ENCODE measurements around the gene TSPAN7. TPM values are rescaled to one million over a fixed set of nuclear protein-coding genes. Genes with fewer than 3 reads are reported as not detected.
A peak's percentile ranks its signal among the peaks of the same experiment; 100 is the strongest.

The TSPAN7 gene
- total RNA-seq, 2 donors from 2014 or later: not detected

- Mint-ChIP-seq H3K4me1 (ENCODE audit: low read depth in 2 of 2) (no peaks in the 10 kb centered on the region), H3K4me3 (no peak overlapping the region), H3K27me3 (peaks cover 12 to 15% of the 10 kb centered on the region in 2 donors), H3K27ac (no peak overlapping the region), H3K9me3 (no peaks in the 10 kb centered on the region), H3K36me3 (no peaks in the 10 kb centered on the region)
- DNase-seq (ENCODE audit: low spot score) (no peak), ATAC-seq (peak in 1 of 2 donors; percentile 33)
These were observed 100.2 kb downstream of the TSPAN7 start for GRCh38 chrX:38661561-38661960.

GRCh38 chrX:38662640-38663039, 101.3 kb downstream of the TSPAN7 start:
- ATAC-seq (no peak), DNase-seq (ENCODE audit: low spot score) (no peak)
- peaks cover 12 to 15% of the 10 kb centered on the region in 2 donors for H3K27me3 Mint-ChIP-seq
- no peak overlapping the region for H3K4me3 Mint-ChIP-seq
- no peak overlapping the region for H3K27ac Mint-ChIP-seq
- H3K4me1 Mint-ChIP-seq (ENCODE audit: low read depth in 2 of 2): no peaks in the 10 kb centered on the region
- no peaks in the 10 kb centered on the region for H3K36me3 Mint-ChIP-seq
- H3K9me3 Mint-ChIP-seq: no peaks in the 10 kb centered on the region

GRCh38 chrX:38664285-38664684, 102.9 kb downstream of the TSPAN7 start:
- no peak for ATAC-seq
- peaks cover 9 to 12% of the 10 kb centered on the region in 2 donors for H3K27me3 Mint-ChIP-seq
- H3K27ac Mint-ChIP-seq: no peak overlapping the region
- DNase-seq (ENCODE audit: low spot score): no peak
- H3K9me3 Mint-ChIP-seq: no peaks in the 10 kb centered on the region
- no peaks in the 10 kb centered on the region for H3K4me1 Mint-ChIP-seq (ENCODE audit: low read depth in 2 of 2)
- H3K4me3 Mint-ChIP-seq: no peak overlapping the region
- no peaks in the 10 kb centered on the region for H3K36me3 Mint-ChIP-seq

GRCh38 chrX:38666909-38667308, 105.6 kb downstream of the TSPAN7 start:
- H3K36me3 Mint-ChIP-seq: no peaks in the 10 kb centered on the region
- no peak overlapping the region for H3K27ac Mint-ChIP-seq
- H3K4me1 Mint-ChIP-seq (ENCODE audit: low read depth in 2 of 2): no peaks in the 10 kb centered on the region
- no peaks in the 10 kb centered on the region for H3K9me3 Mint-ChIP-seq
- H3K27me3 Mint-ChIP-seq: peaks cover 10 to 12% of the 10 kb centered on the region in 2 donors
- DNase-seq (ENCODE audit: low spot score): no peak
- H3K4me3 Mint-ChIP-seq: no peak overlapping the region
- no peak for ATAC-seq

GRCh38 chrX:38668771-38669170, 107.4 kb downstream of the TSPAN7 start:
- no peak for ATAC-seq
- no peaks in the 10 kb centered on the region for H3K4me1 Mint-ChIP-seq (ENCODE audit: low read depth in 2 of 2)
- no peak overlapping the region for H3K27ac Mint-ChIP-seq
- H3K4me3 Mint-ChIP-seq: no peak overlapping the region
- H3K36me3 Mint-ChIP-seq: no peaks in the 10 kb centered on the region
- peaks cover 2 to 6% of the 10 kb centered on the region in 2 donors for H3K27me3 Mint-ChIP-seq
- DNase-seq (ENCODE audit: low spot score): no peak
- H3K9me3 Mint-ChIP-seq: no peaks in the 10 kb centered on the region

GRCh38 chrX:38669428-38669827, 108.1 kb downstream of the TSPAN7 start:
- Mint-ChIP-seq H3K9me3 (no peaks in the 10 kb centered on the region), H3K27ac (no peak overlapping the region), H3K4me3 (no peak overlapping the region), H3K36me3 (no peaks in the 10 kb centered on the region), H3K27me3 (peaks cover 2 to 9% of the 10 kb centered on the region in 2 donors), H3K4me1 (ENCODE audit: low read depth in 2 of 2) (no peaks in the 10 kb centered on the region)
- no peak for DNase-seq (ENCODE audit: low spot score)
- no peak for ATAC-seq

- DNase-seq (ENCODE audit: low spot score): no peak
- peaks cover 13 to 23% of the 10 kb centered on the region in 2 donors for H3K27me3 Mint-ChIP-seq
- H3K4me1 Mint-ChIP-seq (ENCODE audit: low read depth in 2 of 2): no peaks in the 10 kb centered on the region
- H3K36me3 Mint-ChIP-seq: no peaks in the 10 kb centered on the region
- H3K9me3 Mint-ChIP-seq: no peaks in the 10 kb centered on the region
- ATAC-seq: no peak
- no peak overlapping the region for H3K4me3 Mint-ChIP-seq
- H3K27ac Mint-ChIP-seq: no peak overlapping the region
These were observed 111.3 kb downstream of the TSPAN7 start for GRCh38 chrX:38672646-38673045.

GRCh38 chrX:38675856-38676255, 114.5 kb downstream of the TSPAN7 start:
- no peaks in the 10 kb centered on the region for H3K9me3 Mint-ChIP-seq
- no peak overlapping the region for H3K4me3 Mint-ChIP-seq
- H3K4me1 Mint-ChIP-seq (ENCODE audit: low read depth in 2 of 2): no peaks in the 10 kb centered on the region
- DNase-seq (ENCODE audit: low spot score) (no peak), ATAC-seq (no peak)
- H3K36me3 Mint-ChIP-seq: no peaks in the 10 kb centered on the region
- peaks cover 31 to 35% of the 10 kb centered on the region in 2 donors for H3K27me3 Mint-ChIP-seq
- H3K27ac Mint-ChIP-seq: no peak overlapping the region

- H3K36me3 Mint-ChIP-seq: no peaks in the 10 kb centered on the region
- peaks cover 31 to 43% of the 10 kb centered on the region in 2 donors for H3K27me3 Mint-ChIP-seq
- no peak for DNase-seq (ENCODE audit: low spot score)
- no peak overlapping the region for H3K27ac Mint-ChIP-seq
- no peaks in the 10 kb centered on the region for H3K9me3 Mint-ChIP-seq
- no peaks in the 10 kb centered on the region for H3K4me1 Mint-ChIP-seq (ENCODE audit: low read depth in 2 of 2)
- no peak overlapping the region for H3K4me3 Mint-ChIP-seq
- ATAC-seq: no peak
These were observed 116.8 kb downstream of the TSPAN7 start for GRCh38 chrX:38678183-38678582.

- no peaks in the 10 kb centered on the region for H3K4me1 Mint-ChIP-seq (ENCODE audit: low read depth in 2 of 2)
- H3K27me3 Mint-ChIP-seq: peaks cover 31 to 42% of the 10 kb centered on the region in 2 donors
- no peak overlapping the region for H3K4me3 Mint-ChIP-seq
- DNase-seq (ENCODE audit: low spot score) (no peak), ATAC-seq (no peak)
- H3K36me3 Mint-ChIP-seq: no peaks in the 10 kb centered on the region
- H3K27ac Mint-ChIP-seq: no peak overlapping the region
- no peaks in the 10 kb centered on the region for H3K9me3 Mint-ChIP-seq
These were observed 117.5 kb downstream of the TSPAN7 start for GRCh38 chrX:38678821-38679220.

- no peaks in the 10 kb centered on the region for H3K4me1 Mint-ChIP-seq (ENCODE audit: low read depth in 2 of 2)
- no peak overlapping the region for H3K27ac Mint-ChIP-seq
- H3K4me3 Mint-ChIP-seq: no peak overlapping the region
- DNase-seq (ENCODE audit: low spot score): no peak
- no peaks in the 10 kb centered on the region for H3K36me3 Mint-ChIP-seq
- peaks cover 27 to 37% of the 10 kb centered on the region in 2 donors for H3K27me3 Mint-ChIP-seq
- ATAC-seq: no peak
- H3K9me3 Mint-ChIP-seq: no peaks in the 10 kb centered on the region
These were observed 118.4 kb downstream of the TSPAN7 start for GRCh38 chrX:38679695-38680094.

GRCh38 chrX:38682095-38682494, 120.8 kb downstream of the TSPAN7 start:
- no peak for DNase-seq (ENCODE audit: low spot score)
- no peaks in the 10 kb centered on the region for H3K4me1 Mint-ChIP-seq (ENCODE audit: low read depth in 2 of 2)
- H3K36me3 Mint-ChIP-seq: no peaks in the 10 kb centered on the region
- H3K27ac Mint-ChIP-seq: no peak overlapping the region
- H3K4me3 Mint-ChIP-seq: no peak overlapping the region
- no peak for ATAC-seq
- H3K27me3 Mint-ChIP-seq: peaks cover 24 to 29% of the 10 kb centered on the region in 2 donors
- H3K9me3 Mint-ChIP-seq: no peaks in the 10 kb centered on the region

GRCh38 chrX:38692961-38693360, 131.6 kb downstream of the TSPAN7 start:
- H3K9me3 Mint-ChIP-seq: no peaks in the 10 kb centered on the region
- no peak overlapping the region for H3K4me3 Mint-ChIP-seq
- no peak for DNase-seq (ENCODE audit: low spot score)
- no peak overlapping the region for H3K27ac Mint-ChIP-seq
- ATAC-seq: no peak
- no peaks in the 10 kb centered on the region for H3K36me3 Mint-ChIP-seq
- peaks cover 17 to 25% of the 10 kb centered on the region in 2 donors for H3K27me3 Mint-ChIP-seq
- no peaks in the 10 kb centered on the region for H3K4me1 Mint-ChIP-seq (ENCODE audit: low read depth in 2 of 2)

GRCh38 chrX:38694394-38694793, 133.1 kb downstream of the TSPAN7 start:
- H3K4me3 Mint-ChIP-seq: no peak overlapping the region
- H3K27me3 Mint-ChIP-seq: peaks cover 10 to 21% of the 10 kb centered on the region in 2 donors
- H3K4me1 Mint-ChIP-seq (ENCODE audit: low read depth in 2 of 2): no peaks in the 10 kb centered on the region
- DNase-seq (ENCODE audit: low spot score): no peak
- no peak overlapping the region for H3K27ac Mint-ChIP-seq
- H3K9me3 Mint-ChIP-seq: no peaks in the 10 kb centered on the region
- no peak for ATAC-seq
- H3K36me3 Mint-ChIP-seq: no peaks in the 10 kb centered on the region

- no peak for ATAC-seq
These were observed 136.1 kb downstream of the TSPAN7 start for GRCh38 chrX:38697461-38697860.

More at GRCh38 chrX:38697461-38697860, 136.1 kb downstream of the TSPAN7 start:
- H3K4me1 Mint-ChIP-seq (ENCODE audit: low read depth in 2 of 2): no peaks in the 10 kb centered on the region
- no peak overlapping the region for H3K27ac Mint-ChIP-seq
- peaks cover 7 to 9% of the 10 kb centered on the region in 2 donors for H3K27me3 Mint-ChIP-seq
- no peaks in the 10 kb centered on the region for H3K9me3 Mint-ChIP-seq
- H3K4me3 Mint-ChIP-seq: no peak overlapping the region
- no peak for DNase-seq (ENCODE audit: low spot score)
- no peaks in the 10 kb centered on the region for H3K36me3 Mint-ChIP-seq
